Stimulated activated CD4-positive, alpha-beta T cell treated with anti-CD3 and anti-CD28 coated beads, Interleukin-12 subunit alpha, Interleukin-12 subunit beta, amount 100 ng/mL, for 48 hours (primary cell): Measurements from ENCODE around the gene SYT7.

Experiments
- DNase-seq, 3 donors: peaks; one replicate each; pipeline ENCODE4 v3.0.0-alpha.2; 2020; ENCODE audit warnings: low read depth in 2 of 3, low spot score in 1 of 3

SYT7 gene

DNA sequence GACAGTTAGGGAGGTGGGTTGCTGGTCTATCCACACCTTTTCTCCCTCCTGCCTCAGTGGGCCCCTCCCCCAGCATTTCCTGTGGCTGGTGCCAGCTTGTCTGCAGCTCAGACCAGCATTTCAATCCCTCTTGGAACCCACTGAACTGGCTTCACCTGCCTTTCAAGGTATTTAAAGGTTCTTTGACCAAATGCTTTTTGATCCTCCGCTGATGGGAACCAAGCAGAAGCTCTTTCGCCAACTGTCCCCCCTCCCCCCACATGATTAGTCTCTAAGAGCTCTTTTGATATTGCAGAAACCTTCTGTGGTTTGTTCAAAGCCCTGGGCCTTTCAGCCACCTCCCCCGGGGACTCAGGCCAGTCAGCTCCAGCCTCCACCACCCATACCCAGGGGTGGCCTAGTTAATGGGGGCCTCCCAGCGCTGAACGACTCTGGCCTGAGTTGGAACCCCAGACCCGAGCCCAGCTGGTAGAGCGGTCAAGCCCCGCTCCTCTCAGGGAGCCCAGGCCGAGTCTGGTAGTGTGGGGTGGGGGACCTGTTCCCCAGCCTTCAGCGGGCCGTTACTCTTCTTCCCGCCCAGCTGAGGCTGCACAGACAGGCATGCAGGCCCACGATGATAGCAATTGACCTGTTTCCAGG is 6.0 kb upstream of the SYT7 start:
- no peak for DNase-seq

DNA sequence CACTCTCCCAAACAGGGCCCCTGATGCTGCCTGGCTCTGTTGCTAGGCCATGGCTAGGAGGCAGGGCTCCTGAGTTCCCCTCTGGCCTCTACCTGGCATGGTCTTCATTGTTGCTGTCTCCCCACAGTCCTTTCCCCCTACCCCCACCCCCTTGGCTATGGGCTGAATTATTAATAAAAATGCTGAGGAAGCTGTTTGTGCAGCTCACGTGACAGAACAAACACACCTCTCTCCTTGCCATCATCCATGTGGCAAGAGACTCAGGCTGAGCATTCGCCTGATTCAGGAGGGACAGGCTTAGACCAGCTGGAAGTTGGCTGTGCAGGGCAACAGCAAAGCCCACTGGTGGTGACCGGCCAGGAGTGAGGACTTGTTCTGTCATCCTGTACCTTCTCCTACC is 4.2 kb upstream of the SYT7 start:
- DNase-seq: no peak

DNA sequence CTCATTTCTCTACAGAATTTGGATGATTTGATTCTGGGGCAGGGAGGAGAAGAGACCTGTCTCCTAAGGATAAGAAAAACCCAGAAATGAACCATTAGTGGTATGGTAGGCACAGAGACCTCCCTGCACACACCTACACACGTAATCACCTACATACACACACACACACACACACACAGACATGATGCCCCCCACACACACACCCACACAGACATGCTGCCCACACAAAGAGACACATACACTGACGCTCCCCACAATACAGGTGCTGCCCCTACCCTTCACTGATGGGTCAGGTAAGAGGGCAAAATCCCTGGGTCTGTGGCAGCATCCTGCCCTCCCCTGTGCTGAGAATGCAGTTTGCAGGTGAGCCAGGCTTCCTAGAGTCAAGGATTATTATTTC is 1.1 kb upstream of the SYT7 start:
- no peak for DNase-seq

DNA sequence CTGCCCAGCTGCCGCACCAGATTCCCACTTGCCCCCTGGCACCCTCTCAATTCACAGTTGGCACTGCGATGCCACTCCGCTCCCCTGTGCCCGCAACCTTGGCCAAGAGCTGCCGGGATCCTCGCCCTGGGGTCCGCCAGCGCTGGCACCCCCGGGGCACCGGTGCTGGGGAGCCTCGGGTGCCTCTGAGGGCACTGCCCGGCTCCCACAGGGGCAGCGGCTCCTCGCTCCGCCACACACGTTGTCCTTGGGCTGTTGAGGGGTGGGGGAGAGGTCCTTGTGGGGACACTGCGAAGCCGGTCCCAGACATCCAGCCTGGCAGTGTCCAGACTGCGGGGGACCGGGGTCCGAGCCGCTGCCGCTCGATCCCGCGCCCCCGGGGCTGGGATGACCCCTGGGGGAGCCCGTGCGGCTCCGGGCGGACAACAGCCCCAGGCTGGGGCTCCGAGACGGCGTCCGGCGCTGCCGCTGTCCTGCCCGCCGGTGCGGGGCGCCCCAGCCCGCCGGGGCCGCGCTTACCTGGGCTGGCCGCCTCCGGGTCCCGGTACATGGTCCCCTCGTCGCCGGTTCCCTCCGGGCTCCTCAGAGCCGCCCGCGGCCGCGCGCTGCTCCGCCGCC is 496 bp downstream of the SYT7 start:
- no peak for DNase-seq

DNA sequence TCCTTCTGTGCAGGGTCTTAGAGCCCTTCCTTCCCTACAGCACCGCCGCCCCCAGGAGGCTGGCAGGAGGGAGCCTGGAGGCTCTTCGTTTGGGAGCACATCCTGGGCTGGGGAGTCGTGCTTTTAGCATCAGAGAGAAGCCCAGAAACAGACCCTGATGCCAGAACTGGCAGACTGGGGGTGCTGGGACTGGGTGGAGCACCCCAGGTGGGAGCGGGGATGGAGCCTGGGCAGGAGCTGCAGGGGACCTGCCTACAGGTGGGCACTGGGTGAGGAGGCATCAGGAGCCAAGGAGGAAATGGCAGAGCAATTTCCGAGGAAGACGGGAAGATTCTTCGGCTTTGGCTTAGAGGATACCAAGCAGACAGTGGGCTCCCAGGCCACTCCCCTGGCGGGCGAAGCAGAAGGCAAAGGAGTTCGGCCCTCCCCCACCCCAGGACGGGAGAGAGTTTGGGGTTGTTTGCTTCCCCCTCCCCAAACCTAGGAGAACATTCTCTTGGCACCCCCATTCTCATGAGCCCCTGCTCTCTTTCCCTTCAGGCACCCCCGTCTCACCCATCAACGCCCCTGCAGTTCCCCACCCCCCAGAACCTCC is 1.1 kb downstream of the SYT7 start:
- DNase-seq: no peak

DNA sequence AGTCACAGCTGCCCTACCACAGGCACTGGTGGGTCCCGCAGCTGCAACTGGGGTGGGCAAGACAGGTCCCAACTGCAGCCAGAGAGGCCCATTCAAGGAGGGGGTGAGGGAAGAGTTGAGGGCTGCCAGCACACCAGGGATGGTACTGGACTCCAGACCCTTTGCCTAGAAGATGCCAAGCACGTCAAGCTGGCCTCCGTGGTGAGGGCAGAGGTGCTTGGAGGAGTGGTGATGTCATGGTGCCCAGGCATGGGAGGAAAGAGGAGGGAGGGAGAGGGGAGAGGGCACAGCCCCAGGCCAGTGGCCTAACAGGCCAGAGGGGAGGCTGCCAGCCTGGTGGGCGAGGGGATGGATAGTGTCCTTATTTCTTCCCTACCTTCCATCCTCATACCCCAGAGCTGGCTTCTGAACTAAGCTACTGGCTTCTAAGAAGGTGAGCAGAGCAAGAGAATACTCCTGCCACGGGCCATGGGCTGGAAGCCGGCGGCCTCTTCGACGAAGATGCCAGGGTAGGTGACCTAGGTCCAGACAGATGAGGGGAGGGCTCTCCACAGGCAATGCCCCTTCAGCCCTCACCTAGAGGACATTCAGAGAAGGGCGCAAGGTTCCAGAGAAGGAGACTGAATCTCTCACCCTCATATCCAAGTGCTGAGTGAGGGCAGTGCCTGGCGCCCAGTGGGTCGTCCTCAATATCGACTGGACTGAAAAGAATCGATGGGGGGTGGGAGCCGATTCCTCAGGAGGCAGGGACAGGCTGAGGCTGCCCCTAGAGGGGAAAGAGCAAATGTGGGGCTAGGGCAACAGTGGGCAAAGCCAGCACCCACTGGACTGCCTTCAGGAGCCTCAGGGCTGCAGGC is 1.8 kb downstream of the SYT7 start:
- DNase-seq: no peak

DNA sequence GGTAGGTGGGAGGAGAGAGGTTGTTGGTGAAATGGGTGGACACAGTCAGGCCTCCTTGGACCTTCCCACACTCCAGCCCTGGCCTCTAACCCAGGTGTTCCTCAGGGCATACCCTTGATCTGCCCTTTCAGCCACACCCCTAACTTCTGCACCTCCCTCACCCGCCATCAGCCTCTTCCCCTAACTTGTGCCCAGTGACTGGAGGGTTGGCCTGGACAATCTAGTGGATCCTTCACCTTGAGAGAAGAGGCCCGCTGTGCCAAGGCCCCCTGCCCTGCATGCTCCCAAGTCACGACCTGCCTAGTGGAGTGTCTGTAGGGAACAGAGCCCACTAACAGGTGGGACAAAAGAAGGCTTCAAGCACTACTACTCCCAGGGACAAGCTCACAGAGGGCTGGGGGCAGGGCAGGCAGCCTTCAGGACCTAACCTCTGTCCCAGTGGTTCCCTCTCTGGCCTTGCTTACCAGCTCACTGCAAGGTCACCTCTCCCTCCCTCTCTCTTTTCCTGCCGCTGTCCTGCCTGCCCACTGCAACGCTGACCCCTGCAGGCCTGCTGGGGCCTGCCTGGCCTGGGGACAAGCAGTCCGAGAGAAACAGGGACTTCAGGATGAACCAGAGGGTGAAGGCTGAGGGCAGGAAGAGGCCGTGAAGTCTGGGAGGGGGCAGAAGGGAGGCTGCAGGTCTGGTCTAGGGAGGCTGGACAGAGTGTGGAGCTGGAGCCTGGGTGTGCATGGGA is 3.3 kb downstream of the SYT7 start:
- no peak for DNase-seq

DNA sequence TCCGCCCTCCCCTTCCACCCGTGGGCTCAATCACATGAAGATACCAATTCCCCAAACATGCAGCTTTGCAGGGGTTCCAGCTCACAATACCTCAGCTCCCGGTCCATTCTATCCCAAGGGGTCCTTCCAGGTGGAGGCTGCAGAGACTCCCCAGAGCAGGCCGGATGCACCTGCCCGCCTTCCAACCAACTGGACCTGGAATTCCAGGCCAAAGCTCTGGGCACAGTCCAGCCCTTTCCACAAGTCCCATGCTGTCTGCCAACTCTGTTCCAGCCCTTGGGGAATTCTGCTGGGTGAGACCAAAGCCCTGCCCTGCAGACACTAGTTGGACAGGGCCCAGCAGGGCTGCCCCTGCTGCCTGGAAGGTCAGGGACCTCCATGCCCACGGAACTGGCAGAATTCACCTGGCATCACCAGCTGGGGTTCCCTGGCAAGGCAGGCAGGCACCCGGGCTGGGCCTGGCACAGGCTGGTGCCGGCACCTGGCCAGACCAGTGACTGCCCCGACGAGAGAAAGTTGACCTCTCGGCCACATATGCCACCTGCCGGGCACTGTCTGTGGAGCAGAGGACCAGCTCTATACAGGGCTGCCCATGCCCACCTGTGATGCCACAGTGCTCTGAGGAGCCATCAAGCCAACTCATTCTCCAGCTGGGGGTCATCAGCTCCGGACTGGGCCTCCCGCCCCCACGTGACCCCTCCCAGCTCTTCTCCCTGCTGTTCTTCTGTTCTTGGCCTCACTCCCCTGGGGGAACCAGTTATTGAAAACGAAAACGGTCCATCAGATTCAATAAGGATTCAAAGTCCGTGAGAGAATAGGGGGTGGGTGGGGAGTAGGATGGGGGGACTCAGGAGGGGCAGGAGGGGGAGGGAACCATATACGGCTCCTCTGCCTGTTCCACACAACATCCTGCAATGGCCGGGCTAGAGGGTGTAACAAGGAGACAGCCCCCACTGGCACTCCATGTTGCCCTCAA is 4.7 kb downstream of the SYT7 start:
- no peak for DNase-seq

DNA sequence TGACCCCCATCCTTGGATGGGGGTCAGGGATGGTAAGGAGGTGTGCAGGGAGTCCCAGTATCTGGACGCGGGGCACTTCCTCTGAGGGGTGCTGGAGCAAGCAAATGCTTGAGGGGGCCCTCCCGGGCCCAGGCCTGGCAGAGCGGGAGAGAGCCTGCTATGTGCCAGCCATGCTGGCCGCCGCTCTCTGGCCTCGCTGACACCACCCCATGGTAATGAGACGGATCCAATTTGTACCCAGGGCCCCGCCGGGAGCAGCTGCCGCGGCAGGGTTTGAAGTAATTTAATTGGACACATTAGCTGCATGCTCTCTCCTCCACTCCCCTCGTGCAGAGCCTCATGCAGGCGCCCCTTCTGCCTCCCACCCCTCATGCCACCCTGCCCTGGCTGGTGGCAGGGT is 6.3 kb downstream of the SYT7 start:
- DNase-seq: no peak

DNA sequence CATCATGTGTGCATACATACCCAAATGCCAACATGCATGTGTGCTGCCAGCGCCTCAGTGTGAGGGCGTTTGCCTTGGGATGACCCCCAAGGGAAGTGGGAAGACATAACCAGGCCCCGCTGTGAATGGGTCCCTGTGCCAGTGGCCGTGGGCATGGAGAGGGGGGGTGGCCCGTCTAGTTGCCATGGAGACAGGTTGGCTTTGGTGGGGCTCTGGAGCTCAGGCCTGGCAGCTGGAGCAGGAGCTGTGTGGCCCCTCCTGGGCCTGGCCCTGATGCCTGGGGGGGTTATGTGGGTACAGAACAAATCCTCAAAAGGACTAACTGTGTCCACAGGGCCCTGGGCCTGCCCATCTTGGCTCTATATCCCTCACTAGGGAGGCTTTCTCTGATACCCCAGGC is 8.0 kb downstream of the SYT7 start:
- DNase-seq: no peak

DNA sequence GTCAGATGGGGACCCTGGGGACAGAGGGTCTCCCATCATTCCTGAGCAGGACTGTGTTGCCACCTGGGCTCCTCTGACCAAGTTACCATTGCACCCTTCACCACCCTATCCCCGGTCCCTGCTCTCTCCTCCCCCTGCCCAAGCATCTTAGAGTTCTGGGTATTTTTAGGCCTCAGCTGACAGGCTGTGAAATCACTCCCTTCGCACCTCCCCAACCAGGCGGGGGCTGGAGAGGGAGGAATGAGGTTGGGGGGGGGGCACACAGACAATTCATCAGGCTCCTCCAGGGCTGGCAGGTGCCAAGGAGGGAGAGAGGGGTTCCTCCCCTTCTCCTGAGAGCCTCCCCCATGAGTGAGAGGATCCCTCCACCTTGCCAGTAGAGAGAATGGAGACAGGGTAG is 9.0 kb downstream of the SYT7 start:
- DNase-seq: no peak

DNA sequence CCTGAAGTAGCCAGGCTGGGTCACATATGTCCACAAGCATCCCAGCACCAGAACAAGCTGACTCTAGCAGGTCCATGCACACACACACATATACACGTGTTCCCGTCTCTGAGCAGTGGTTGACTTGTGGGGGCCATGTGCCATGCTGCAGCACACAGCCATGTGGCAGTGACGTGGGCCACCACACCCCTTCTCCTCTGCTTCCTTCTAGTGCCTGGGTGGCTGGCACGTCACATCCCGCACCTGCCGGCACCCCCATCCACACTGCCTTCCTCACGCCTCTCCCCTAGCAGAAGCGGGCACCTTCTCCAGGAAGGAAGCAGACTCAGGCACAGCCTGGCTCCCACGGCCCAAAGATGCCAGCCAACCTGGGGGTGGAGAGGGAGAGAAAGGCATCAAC is 9.5 kb downstream of the SYT7 start:
- no peak for DNase-seq

DNA sequence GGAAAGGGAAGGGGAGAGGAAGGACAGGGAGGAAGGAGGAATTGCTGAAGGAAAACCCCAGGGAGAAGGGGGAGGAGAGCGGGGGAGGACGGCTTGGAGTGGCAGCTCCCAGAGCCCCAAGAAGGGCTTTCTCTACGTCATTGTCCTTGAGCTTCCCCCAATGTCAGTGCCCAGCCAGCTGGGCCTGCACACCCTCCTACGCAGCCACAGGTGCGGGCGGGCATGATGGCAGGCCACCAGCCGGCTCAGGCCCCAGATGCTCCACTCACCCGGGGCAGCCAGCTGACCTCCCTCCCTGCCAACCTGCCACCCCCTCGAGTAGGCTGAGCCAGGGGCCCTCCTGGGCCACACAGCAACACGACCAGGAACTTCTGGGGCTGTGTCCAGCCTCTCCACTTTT is 11.2 kb downstream of the SYT7 start:
- DNase-seq: no peak

DNA sequence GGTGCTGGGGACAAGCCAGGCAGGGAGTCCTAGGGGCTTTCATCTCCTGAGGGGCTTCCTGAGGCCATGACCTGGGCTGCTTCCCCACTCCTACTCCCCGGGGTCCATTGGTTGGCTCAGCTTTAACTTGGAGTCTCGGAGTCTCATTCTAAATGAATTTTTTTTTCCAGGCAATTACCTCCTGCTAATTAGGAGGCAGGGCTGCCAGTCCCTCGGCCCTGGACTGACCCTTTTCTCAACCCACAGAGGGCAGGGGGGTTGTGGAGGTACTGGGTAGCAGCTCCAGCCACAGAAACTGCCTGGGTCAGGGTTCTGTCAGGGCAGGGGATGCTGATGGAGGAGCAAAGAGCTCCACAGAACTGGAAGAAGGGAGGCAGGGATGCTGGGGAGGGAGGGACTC is 11.9 kb downstream of the SYT7 start:
- no peak for DNase-seq

DNA sequence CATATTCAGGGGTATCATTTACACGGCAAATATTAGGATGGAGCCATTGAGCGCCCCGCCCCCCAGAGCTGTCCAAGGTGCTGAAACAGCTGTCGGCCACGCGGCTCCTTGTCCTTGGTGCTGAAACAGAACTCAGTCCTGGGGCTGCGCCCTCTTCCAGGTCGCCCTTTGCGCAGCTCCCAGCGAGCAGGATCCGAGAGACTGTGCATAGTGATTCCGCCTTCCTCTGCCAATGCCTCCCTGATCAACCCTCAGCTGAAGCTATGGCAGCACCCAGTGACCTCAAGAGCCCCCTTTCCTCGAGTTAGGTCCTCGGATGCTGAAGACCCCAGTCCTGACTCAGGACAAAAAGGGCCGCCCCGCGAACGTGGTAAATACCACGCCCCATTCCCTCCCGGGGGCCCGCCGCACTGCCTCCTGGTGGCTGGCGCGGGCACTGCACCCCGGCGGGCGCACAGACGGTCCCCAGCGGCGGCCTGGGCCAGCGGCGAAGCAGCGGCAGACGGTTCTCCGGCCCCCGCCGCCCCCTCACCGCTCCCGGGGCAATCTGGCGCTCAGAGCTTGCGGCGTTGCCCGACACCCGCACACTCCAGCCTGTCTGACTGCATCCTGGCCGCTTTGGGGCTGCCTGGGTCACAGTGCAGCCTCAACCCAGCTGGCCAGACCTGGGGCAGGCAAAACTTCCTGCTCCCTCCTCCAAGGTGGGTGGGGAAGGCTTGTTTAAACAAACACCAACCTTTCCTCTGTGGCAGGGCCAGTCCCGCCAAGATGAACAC is 13.4 kb downstream of the SYT7 start:
- peak; percentile 54 to 68 (median 62) for DNase-seq

DNA sequence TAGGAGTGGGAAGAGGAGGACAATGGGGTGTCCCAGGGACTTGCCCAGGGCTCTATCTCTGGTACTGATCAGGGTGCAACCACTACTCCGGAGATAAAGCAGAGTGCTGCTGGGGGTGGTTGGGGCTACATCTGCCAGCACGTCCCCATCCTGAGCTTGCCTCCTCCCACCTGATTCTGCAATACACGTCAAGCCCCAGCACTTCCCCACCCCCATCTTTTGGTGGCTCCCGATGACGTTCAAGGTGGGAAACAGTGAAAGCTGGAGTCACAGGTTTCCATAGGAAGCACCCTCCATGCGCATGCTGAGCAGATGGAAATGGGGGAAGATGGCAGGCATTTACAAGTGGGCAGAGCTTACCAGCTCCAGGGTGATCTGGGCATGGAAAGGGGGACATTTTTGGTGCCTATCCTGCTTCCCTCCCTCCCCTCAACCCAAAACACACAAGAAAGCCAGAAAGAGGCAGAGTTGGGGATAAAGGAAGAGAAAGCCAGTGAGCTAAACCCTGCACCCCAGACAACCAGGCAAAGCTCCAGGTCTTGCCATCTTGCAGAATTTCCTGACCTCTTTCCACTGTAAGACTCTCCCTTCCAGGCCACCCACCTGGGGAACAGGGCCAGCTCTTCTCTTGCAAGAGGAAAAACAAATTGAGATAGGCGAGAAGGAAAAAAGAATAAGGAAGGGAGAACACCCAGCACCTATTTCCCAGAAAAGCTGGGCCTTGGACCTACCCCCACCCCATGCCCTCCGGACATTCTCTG is 15.8 kb downstream of the SYT7 start:
- DNase-seq: no peak

DNA sequence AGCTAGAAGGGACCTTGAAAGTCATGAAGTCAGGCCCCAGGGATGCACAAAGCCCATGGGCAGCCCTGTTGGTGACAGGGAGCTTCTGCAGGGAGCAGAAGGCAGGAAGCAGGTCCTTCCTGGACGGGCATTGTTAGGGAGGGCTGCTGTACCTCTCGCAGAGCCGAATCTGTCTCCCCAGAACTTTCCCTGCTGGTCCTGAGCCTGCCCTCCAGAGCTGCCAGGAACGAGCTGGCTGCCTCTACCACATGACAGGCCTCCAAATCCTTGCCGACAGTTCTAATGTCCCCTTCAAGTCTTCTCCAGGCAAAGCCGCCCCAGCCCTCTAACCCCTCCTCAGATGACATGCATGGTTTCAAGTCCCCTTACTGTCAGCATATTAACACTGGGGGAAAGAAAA is 20.1 kb downstream of the SYT7 start:
- no peak for DNase-seq

DNA sequence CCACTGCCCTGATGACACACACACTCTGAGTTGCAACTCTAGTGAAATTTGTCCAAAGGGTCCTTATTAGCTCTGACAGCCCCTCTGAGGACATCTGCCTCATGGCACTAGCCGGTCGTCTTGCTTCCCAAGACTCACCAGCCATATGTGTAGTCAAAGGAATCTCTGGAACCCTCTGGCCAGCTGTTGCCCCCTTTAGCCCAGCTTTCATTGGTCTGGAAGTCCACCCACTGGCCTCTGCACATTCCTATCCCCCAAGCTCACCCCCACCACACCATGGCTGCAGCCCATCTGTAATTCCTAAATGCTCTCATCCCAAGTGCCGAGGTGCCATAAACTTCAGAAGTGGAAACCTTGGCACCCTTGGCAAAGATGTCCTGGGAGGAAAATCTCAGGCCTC is 24.3 kb downstream of the SYT7 start:
- DNase-seq: no peak

DNA sequence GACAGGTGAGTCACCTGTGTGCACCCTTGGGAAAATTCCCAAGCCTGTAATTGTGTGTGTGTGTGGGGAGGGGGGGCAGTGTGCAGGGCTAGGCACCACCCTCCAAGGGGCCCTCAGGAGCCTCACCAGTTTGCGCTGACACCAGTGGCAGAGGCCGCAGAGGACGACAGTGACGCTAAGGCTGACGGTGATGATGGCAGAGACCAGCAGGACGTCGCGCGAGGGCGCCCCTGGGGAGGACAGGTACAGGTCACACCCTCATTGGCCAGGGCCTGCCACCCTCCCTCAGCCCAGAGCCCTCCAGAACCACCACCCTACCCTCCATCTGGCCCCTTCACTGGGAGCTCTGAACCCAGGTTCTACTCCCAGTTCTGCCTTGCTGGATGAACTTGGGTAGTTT is 24.9 kb downstream of the SYT7 start:
- DNase-seq: no peak
